Vagina (tissue), 2 donors: ENCODE results near the gene GRB7.

Experiments used
- CTCF ChIP-seq, 3 experiments: fragments of 450-650 bp in 2 of 3; fragments of 200-600 bp in 1 of 3; sonication (generic) in 1 of 3; IDR thresholded peaks; one replicate each; pipeline ENCODE4 v1.5.1; 2017 to 2019; ENCODE audit warnings: antibody characterized with exemption in 3 of 3, mild to moderate bottlenecking in 2 of 3, moderate library complexity in 2 of 3
- POLR2AphosphoS5 ChIP-seq, 2 donors: sonication (generic); formaldehyde crosslinking; IDR thresholded peaks; one replicate each; pipeline ENCODE4 v1.9.0; 2017; ENCODE audit warnings: antibody characterized with exemption in 2 of 2, mild to moderate bottlenecking in 2 of 2, low read depth in 1 of 2; ENCODE audit not compliant: insufficient read depth in 1 of 2

- TF ChIP-seq CTCF (IDR thresholded peaks at IDR 0.05), result no peak
- no peak for TF ChIP-seq POLR2AphosphoS5 (IDR thresholded peaks at IDR 0.05; ENCODE audit: insufficient read depth in 1 of 2, low read depth in 1 of 2)
Observed at GRCh38 chr17:39754958-39755553, 17.3 kb downstream of the GRB7 start.
